CD8-positive, alpha-beta memory T cell (primary cell): Measurements from ENCODE around the gene NAA11. TPM values are rescaled to one million over a fixed set of nuclear protein-coding genes. Genes with fewer than 3 reads are reported as not detected.
A peak's percentile ranks its signal among the peaks of the same experiment; 100 is the strongest.

Experiments used
- CTCF ChIA-PET: fragments of 350-600 bp; sonication (Branson Sonifier 250); formaldehyde crosslinking; loops from one replicate; lab custom pipeline; 2021; ENCODE audit warnings: antibody characterized with exemption; lab: Charles Lee
- POLR2A ChIA-PET: fragments of 350-600 bp; sonication (Branson Sonifier 250); formaldehyde crosslinking; loops from one replicate; lab custom pipeline; 2021; ENCODE audit warnings: antibody characterized with exemption; lab: Charles Lee
- DNase-seq, 5 donors: peaks; one replicate each; pipeline versions ENCODE4 v3.0.0 to v3.0.0-alpha.2; 2020 to 2022; ENCODE audit warnings: mixed read lengths in 1 of 5
- H3K27ac ChIP-seq: one replicate; pipeline ENCODE4 v1.7.0; 2013; ENCODE audit warnings: low read depth, mild to moderate bottlenecking, low read length, moderate library complexity
- H3K27me3 ChIP-seq: 2 replicates; pipeline ENCODE4 v1.7.0; 2013; ENCODE audit warnings: low read length, mild to moderate bottlenecking; ENCODE audit not compliant: insufficient read depth, poor library complexity, severe bottlenecking
- H3K36me3 ChIP-seq: 2 replicates; pipeline ENCODE4 v1.7.0; 2013; ENCODE audit warnings: mild to moderate bottlenecking, low read length, moderate library complexity; ENCODE audit not compliant: insufficient read depth
- H3K4me1 ChIP-seq: 2 replicates; pipeline ENCODE4 v1.7.0; 2013; ENCODE audit warnings: mild to moderate bottlenecking, low read length, moderate library complexity; ENCODE audit not compliant: insufficient read depth
- H3K4me3 ChIP-seq: 2 replicates; pipeline ENCODE4 v1.7.0; 2013; ENCODE audit warnings: mild to moderate bottlenecking, low read length
- H3K9me3 ChIP-seq: 2 replicates; pipeline ENCODE4 v1.7.0; 2013; ENCODE audit warnings: mild to moderate bottlenecking, low read length
- H3K27ac Mint-ChIP-seq, 8 donors: one replicate each; pipeline ENCODE4 v1.8.0; 2020 to 2021; ENCODE audit warnings: mixed read lengths in 8 of 8, mild to moderate bottlenecking in 6 of 8, inconsistent platforms in 3 of 8, moderate library complexity in 3 of 8
- H3K27me3 Mint-ChIP-seq, 2 donors: one replicate each; pipeline ENCODE4 v1.8.0; 2020 to 2021; ENCODE audit warnings: mixed read lengths in 2 of 2, mild to moderate bottlenecking in 1 of 2, moderate library complexity in 1 of 2
- H3K36me3 Mint-ChIP-seq, 3 donors: one replicate each; pipeline ENCODE4 v1.8.0; 2020 to 2021; ENCODE audit warnings: mixed read lengths in 3 of 3, inconsistent platforms in 1 of 3, mild to moderate bottlenecking in 1 of 3
- H3K4me1 Mint-ChIP-seq, 3 donors: one replicate each; pipeline ENCODE4 v1.8.0; 2020 to 2021; ENCODE audit warnings: mixed read lengths in 3 of 3, inconsistent platforms in 1 of 3, mild to moderate bottlenecking in 1 of 3
- H3K4me3 Mint-ChIP-seq, 7 donors: one replicate each; pipeline ENCODE4 v1.8.0; 2020 to 2021; ENCODE audit warnings: mixed read lengths in 7 of 7, mild to moderate bottlenecking in 6 of 7, moderate library complexity in 4 of 7, inconsistent platforms in 2 of 7
- H3K9me3 Mint-ChIP-seq, 5 donors: one replicate each; pipeline ENCODE4 v1.8.0; 2020 to 2022; ENCODE audit warnings: mixed read lengths in 5 of 5, mild to moderate bottlenecking in 3 of 5, moderate library complexity in 2 of 5, inconsistent platforms in 1 of 5
- polyA plus RNA-seq: library from polyadenylated mRNA; unstranded; fragments of 300-500 nt; fragmentation: Illumina TruSeq; gene quantifications from one replicate; pipeline ENCODE4 v1.2.3, GENCODE V29; 2021
- total RNA-seq, 2 experiments: library from RNA; stranded (reverse); gene quantifications; one replicate each; pipeline ENCODE4 v1.2.3, GENCODE V29; 2021

Gene NAA11
- total RNA-seq = not detected
- polyA plus RNA-seq = not detected

GRCh38 chr4:79325864-79326328 is at the start of gene NAA11:
NAA11 (minus strand) TSS chr4:79326061; CDS start chr4:79325877, 184 bp downstream.
- ChIA-PET POLR2A (no interaction called here), CTCF (no interaction called here)
- no peak for DNase-seq
- Histone ChIP-seq H3K9me3 (no peaks in the 10 kb centered on the region), H3K27me3 (no peaks in the 10 kb centered on the region), H3K4me3 (no peak within 1 kb of the TSS), H3K4me1 (no peaks in the 10 kb centered on the region), H3K36me3 (no peaks in the 10 kb centered on the region), H3K27ac (peak within 1 kb of the TSS; percentile 35)
- Mint-ChIP-seq H3K27ac (no peak within 1 kb of the TSS), H3K27me3 (no peaks in the 10 kb centered on the region), H3K36me3 (no peaks in the 10 kb centered on the region), H3K4me3 (no peak within 1 kb of the TSS), H3K4me1 (no peaks in the 10 kb centered on the region), H3K9me3 (peaks cover 0 to 6% (median 0%) of the 10 kb centered on the region in 5 donors)

- no peak overlapping the region for H3K4me3 Mint-ChIP-seq
- DNase-seq = no peak
- CTCF ChIA-PET = no interaction called here
These were observed 44.2 kb upstream of the NAA11 start for GRCh38 chr4:79370026-79370425.

GRCh38 chr4:79367096-79367495 is 41.2 kb upstream of the NAA11 start:
- Mint-ChIP-seq H3K9me3 (peaks cover 0 to 2% (median 0%) of the 10 kb centered on the region in 5 donors), H3K27ac (no peak overlapping the region), H3K27me3 (no peaks in the 10 kb centered on the region), H3K36me3 (no peaks in the 10 kb centered on the region), H3K4me1 (no peaks in the 10 kb centered on the region), H3K4me3 (no peak overlapping the region)
- Histone ChIP-seq H3K4me3 (no peak overlapping the region), H3K36me3 (no peaks in the 10 kb centered on the region), H3K27ac (no peak overlapping the region), H3K9me3 (no peaks in the 10 kb centered on the region), H3K27me3 (no peaks in the 10 kb centered on the region), H3K4me1 (no peaks in the 10 kb centered on the region)
- DNase-seq = no peak
- ChIA-PET POLR2A (no interaction called here), CTCF (no interaction called here)

More at GRCh38 chr4:79370026-79370425, 44.2 kb upstream of the NAA11 start:
- no peaks in the 10 kb centered on the region for H3K36me3 ChIP-seq
- no peak overlapping the region for H3K27ac ChIP-seq
- H3K9me3 ChIP-seq = no peaks in the 10 kb centered on the region
- no peaks in the 10 kb centered on the region for H3K27me3 ChIP-seq
- Mint-ChIP-seq H3K9me3 (peaks cover 0 to 2% (median 0%) of the 10 kb centered on the region in 5 donors), H3K27me3 (no peaks in the 10 kb centered on the region), H3K4me1 (no peaks in the 10 kb centered on the region), H3K27ac (no peak overlapping the region), H3K36me3 (no peaks in the 10 kb centered on the region)
- POLR2A ChIA-PET = no interaction called here
- H3K4me1 ChIP-seq = no peaks in the 10 kb centered on the region
- no peak overlapping the region for H3K4me3 ChIP-seq

- CTCF ChIA-PET = no interaction called here
- POLR2A ChIA-PET = no interaction called here
These were observed 40.6 kb upstream of the NAA11 start for GRCh38 chr4:79366422-79366821.

GRCh38 chr4:79364061-79364460 is 38.2 kb upstream of the NAA11 start:
- Mint-ChIP-seq H3K4me3 (no peak overlapping the region), H3K9me3 (no peaks in the 10 kb centered on the region), H3K36me3 (no peaks in the 10 kb centered on the region), H3K27me3 (no peaks in the 10 kb centered on the region), H3K4me1 (no peaks in the 10 kb centered on the region), H3K27ac (no peak overlapping the region)
- CTCF ChIA-PET = no interaction called here
- no peaks in the 10 kb centered on the region for H3K27me3 ChIP-seq
- H3K4me3 ChIP-seq = no peak overlapping the region
- POLR2A ChIA-PET = no interaction called here
- no peak for DNase-seq
- H3K27ac ChIP-seq = no peak overlapping the region
- H3K4me1 ChIP-seq = no peaks in the 10 kb centered on the region
- no peaks in the 10 kb centered on the region for H3K9me3 ChIP-seq
- no peaks in the 10 kb centered on the region for H3K36me3 ChIP-seq

More at GRCh38 chr4:79366422-79366821, 40.6 kb upstream of the NAA11 start:
- Histone ChIP-seq H3K27ac (no peak overlapping the region), H3K9me3 (no peaks in the 10 kb centered on the region), H3K27me3 (no peaks in the 10 kb centered on the region), H3K36me3 (no peaks in the 10 kb centered on the region), H3K4me3 (no peak overlapping the region), H3K4me1 (no peaks in the 10 kb centered on the region)
- no peak for DNase-seq
- H3K36me3 Mint-ChIP-seq = no peaks in the 10 kb centered on the region
- H3K4me1 Mint-ChIP-seq = no peaks in the 10 kb centered on the region
- H3K27ac Mint-ChIP-seq = peak overlapping the region in 1 of 8 donors; percentile 50
- no peaks in the 10 kb centered on the region for H3K27me3 Mint-ChIP-seq
- H3K9me3 Mint-ChIP-seq = peaks cover 0 to 2% (median 0%) of the 10 kb centered on the region in 5 donors
- no peak overlapping the region for H3K4me3 Mint-ChIP-seq

- no peaks in the 10 kb centered on the region for H3K27me3 Mint-ChIP-seq
- no peak for DNase-seq
- POLR2A ChIA-PET = no interaction called here
- no peak overlapping the region for H3K27ac Mint-ChIP-seq
- no peaks in the 10 kb centered on the region for H3K27me3 ChIP-seq
- H3K9me3 ChIP-seq = no peaks in the 10 kb centered on the region
- H3K4me3 Mint-ChIP-seq = no peak overlapping the region
- H3K4me3 ChIP-seq = no peak overlapping the region
- peaks cover 0 to 3% (median 0%) of the 10 kb centered on the region in 5 donors for H3K9me3 Mint-ChIP-seq
- CTCF ChIA-PET = no interaction called here
- H3K36me3 Mint-ChIP-seq = no peaks in the 10 kb centered on the region
- H3K36me3 ChIP-seq = no peaks in the 10 kb centered on the region
- no peaks in the 10 kb centered on the region for H3K4me1 ChIP-seq
- H3K27ac ChIP-seq = no peak overlapping the region
- no peaks in the 10 kb centered on the region for H3K4me1 Mint-ChIP-seq
These were observed 36.8 kb upstream of the NAA11 start for GRCh38 chr4:79362626-79363025.

- H3K4me1 Mint-ChIP-seq = no peaks in the 10 kb centered on the region
- ChIA-PET POLR2A (no interaction called here), CTCF (no interaction called here)
- H3K9me3 ChIP-seq = no peaks in the 10 kb centered on the region
- H3K36me3 ChIP-seq = no peaks in the 10 kb centered on the region
- H3K27me3 ChIP-seq = no peaks in the 10 kb centered on the region
- no peak overlapping the region for H3K4me3 Mint-ChIP-seq
- peaks cover 0 to 6% (median 0%) of the 10 kb centered on the region in 5 donors for H3K9me3 Mint-ChIP-seq
- no peaks in the 10 kb centered on the region for H3K27me3 Mint-ChIP-seq
- H3K27ac Mint-ChIP-seq = no peak overlapping the region
- no peaks in the 10 kb centered on the region for H3K36me3 Mint-ChIP-seq
- no peak overlapping the region for H3K27ac ChIP-seq
- no peak for DNase-seq
- H3K4me3 ChIP-seq = no peak overlapping the region
- H3K4me1 ChIP-seq = no peaks in the 10 kb centered on the region
These were observed 34.1 kb upstream of the NAA11 start for GRCh38 chr4:79360006-79360405.

GRCh38 chr4:79358438-79358837 is 32.6 kb upstream of the NAA11 start:
- no peaks in the 10 kb centered on the region for H3K27me3 ChIP-seq
- POLR2A ChIA-PET = no interaction called here
- no peak for DNase-seq
- no peaks in the 10 kb centered on the region for H3K36me3 ChIP-seq
- no peak overlapping the region for H3K4me3 ChIP-seq
- CTCF ChIA-PET = no interaction called here
- no peaks in the 10 kb centered on the region for H3K4me1 ChIP-seq
- H3K4me3 Mint-ChIP-seq = no peak overlapping the region
- no peaks in the 10 kb centered on the region for H3K36me3 Mint-ChIP-seq
- no peaks in the 10 kb centered on the region for H3K27me3 Mint-ChIP-seq
- no peaks in the 10 kb centered on the region for H3K4me1 Mint-ChIP-seq
- no peak overlapping the region for H3K27ac Mint-ChIP-seq
- H3K27ac ChIP-seq = no peak overlapping the region
- no peaks in the 10 kb centered on the region for H3K9me3 ChIP-seq
- peaks cover 0 to 6% (median 0%) of the 10 kb centered on the region in 5 donors for H3K9me3 Mint-ChIP-seq
